Loucy (cell line): ENCODE data around the gene ARID1B.

Experiments
- CTCF ChIP-seq: fragments of 200-600 bp; sonication (generic); conservative IDR thresholded peaks from 2 replicates; pipeline ENCODE4 v1.5.1; 2014; ENCODE audit warnings: mild to moderate bottlenecking, antibody characterized with exemption, low read length
- EZH2phosphoT487 ChIP-seq: fragments of 200-600 bp; IDR thresholded peaks from 2 replicates; pipeline ENCODE4 v1.6.1; 2018; ENCODE audit warnings: antibody characterized with exemption, mild to moderate bottlenecking, moderate library complexity, borderline replicate concordance

- TF ChIP-seq CTCF (no peak), EZH2phosphoT487 (no peak)
Observed at GRCh38 chr6:156790711-156791319, 13.6 kb downstream of the ARID1B start.
